Cerebellar cortex (tissue), 1 donor: ENCODE results near the gene PHAX.
A peak's percentile ranks its signal among the peaks of the same experiment; 100 is the strongest.
"Not testable (repeated sequence)": the region's sequence is repeated elsewhere in the genome, so short reads cannot be mapped to it uniquely, and the experiment has no call there.

Source experiments
- DNase-seq: peaks from one replicate; pipeline ENCODE4 v3.0.0-alpha.2; 2015; ENCODE audit warnings: low spot score

The PHAX gene

GRCh38 chr5:126605525-126605924, 4.8 kb downstream of the PHAX start:
- DNase-seq: no peak

- no peak for DNase-seq
These were observed 9.4 kb downstream of the PHAX start for GRCh38 chr5:126610160-126610559.

- DNase-seq: no peak
These were observed 9.9 kb downstream of the PHAX start for GRCh38 chr5:126610616-126611015.

- DNase-seq: no peak
These were observed 13.3 kb downstream of the PHAX start for GRCh38 chr5:126613941-126614592.

- DNase-seq: no peak
These were observed 14.5 kb downstream of the PHAX start for GRCh38 chr5:126615286-126615685.

- not testable (repeated sequence) for DNase-seq
These were observed 16.9 kb downstream of the PHAX start for GRCh38 chr5:126617603-126618002.

- DNase-seq: no peak
These were observed 19.0 kb downstream of the PHAX start for GRCh38 chr5:126619781-126620180.

- DNase-seq: no peak
These were observed 23.8 kb downstream of the PHAX start for GRCh38 chr5:126624534-126624933.

GRCh38 chr5:126628102-126628501, 27.4 kb downstream of the PHAX start:
- DNase-seq: peak; percentile 10

- DNase-seq: no peak
These were observed 31.2 kb downstream of the PHAX start for GRCh38 chr5:126631920-126632319.

GRCh38 chr5:126633552-126633951, 32.8 kb downstream of the PHAX start:
- no peak for DNase-seq

GRCh38 chr5:126635585-126635984, 34.8 kb downstream of the PHAX start:
- DNase-seq: no peak

- DNase-seq: no peak
These were observed 36.2 kb downstream of the PHAX start for GRCh38 chr5:126636956-126637355.

GRCh38 chr5:126640866-126641265, 40.1 kb downstream of the PHAX start:
- no peak for DNase-seq

GRCh38 chr5:126641387-126641786, 40.6 kb downstream of the PHAX start:
- no peak for DNase-seq

GRCh38 chr5:126645132-126645531, 44.4 kb downstream of the PHAX start:
- DNase-seq: no peak

GRCh38 chr5:126647071-126647470, 46.3 kb downstream of the PHAX start:
- no peak for DNase-seq

GRCh38 chr5:126648471-126648870, 47.7 kb downstream of the PHAX start:
- no peak for DNase-seq

- DNase-seq: not testable (repeated sequence)
These were observed 48.3 kb downstream of the PHAX start for GRCh38 chr5:126649057-126649456.

- DNase-seq: not testable (repeated sequence)
These were observed 49.0 kb downstream of the PHAX start for GRCh38 chr5:126649709-126650108.

GRCh38 chr5:126650463-126650862, 49.7 kb downstream of the PHAX start:
- DNase-seq: no peak

- no peak for DNase-seq
These were observed 50.3 kb downstream of the PHAX start for GRCh38 chr5:126651013-126651577.

- peak; percentile 60 for DNase-seq
These were observed 55.8 kb downstream of the PHAX start for GRCh38 chr5:126656401-126657007.

- DNase-seq: no peak
These were observed 57.8 kb downstream of the PHAX start for GRCh38 chr5:126658561-126658960.
